Activated naive CD4-positive, alpha-beta T cell treated with anti-CD3 and anti-CD28 coated beads for 36 hours (primary cell): ENCODE results near the gene HMG20A. TPM values are rescaled to one million over a fixed set of nuclear protein-coding genes. Genes with fewer than 3 reads are reported as not detected.

ENCODE experiments used
- CTCF ChIA-PET: fragments of 350-600 bp; sonication (Branson Sonifier 250); formaldehyde crosslinking; loops from one replicate; lab custom pipeline; 2021; ENCODE audit warnings: antibody characterized with exemption; lab: Charles Lee
- DNase-seq: peaks from one replicate; pipeline ENCODE4 v3.0.0-alpha.2; 2020
- H3K27ac Mint-ChIP-seq: one replicate; pipeline ENCODE4 v1.8.0; 2021; ENCODE audit warnings: mild to moderate bottlenecking, mixed read lengths
- H3K27me3 Mint-ChIP-seq: one replicate; pipeline ENCODE4 v1.8.0; 2021; ENCODE audit warnings: low read depth, mixed read lengths
- H3K36me3 Mint-ChIP-seq: one replicate; pipeline ENCODE4 v1.8.0; 2021; ENCODE audit warnings: low read depth, mixed read lengths
- H3K4me1 Mint-ChIP-seq: one replicate; pipeline ENCODE4 v1.8.0; 2021; ENCODE audit warnings: low read depth, mixed read lengths
- H3K4me3 Mint-ChIP-seq: one replicate; pipeline ENCODE4 v1.8.0; 2021; ENCODE audit warnings: mild to moderate bottlenecking, moderate library complexity, mixed read lengths
- H3K9me3 Mint-ChIP-seq: one replicate; pipeline ENCODE4 v1.8.0; 2021; ENCODE audit warnings: mixed read lengths
- intact Hi-C: fragments of 100-400 bp; cut with micrococcal nuclease; formaldehyde crosslinking; loops from one replicate; pipeline ENCODE4 v1.15.1; 2023
- total RNA-seq, 2 experiments: library from RNA; stranded (reverse); gene quantifications; one replicate each; pipeline ENCODE4 v1.2.3, GENCODE V29; 2021

HMG20A gene
- total RNA-seq, 2 experiments from 2014 or later: 33.1 to 38.2 TPM

DNA sequence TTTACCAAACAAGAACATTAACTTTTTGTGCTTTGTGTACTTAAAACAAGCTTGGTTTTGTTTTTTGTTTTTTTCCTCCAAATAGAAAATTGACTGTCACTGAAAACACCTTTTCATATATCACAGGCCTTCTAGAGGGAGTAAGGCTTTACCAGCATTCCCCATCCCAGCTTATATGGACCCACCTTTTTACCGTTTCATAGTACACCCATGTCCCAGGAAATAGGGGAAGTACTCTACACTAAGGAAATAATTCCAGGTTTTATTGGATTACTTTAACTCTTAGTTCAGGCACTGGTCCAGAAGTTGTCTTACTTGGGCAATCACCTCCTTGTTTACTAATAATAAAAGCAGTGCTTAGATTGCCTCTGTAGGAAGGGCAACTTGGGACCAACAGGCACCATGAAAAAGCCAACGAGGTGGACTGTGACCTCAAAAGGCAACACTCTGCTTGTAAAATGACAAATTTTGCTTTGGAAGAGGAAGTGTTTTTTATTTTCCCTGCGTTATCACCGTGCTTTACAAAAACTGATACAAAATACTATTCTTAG is 26.2 kb downstream of the HMG20A start:
- CTCF ChIA-PET: no interaction called here
- intact Hi-C loops: no loop called here
- H3K9me3 Mint-ChIP-seq: no peaks in the 10 kb centered on the region
- H3K4me1 Mint-ChIP-seq: peaks cover 21% of the 10 kb centered on the region
- no peak overlapping the region for H3K4me3 Mint-ChIP-seq
- DNase-seq: no peak
- H3K27me3 Mint-ChIP-seq: no peaks in the 10 kb centered on the region
- no peak overlapping the region for H3K27ac Mint-ChIP-seq
- peaks cover 9% of the 10 kb centered on the region for H3K36me3 Mint-ChIP-seq

GRCh38 chr15:77454265-77454664 is 33.6 kb downstream of the HMG20A start:
- H3K36me3 Mint-ChIP-seq: peaks cover 6% of the 10 kb centered on the region
- CTCF ChIA-PET: no interaction called here
- intact Hi-C loops: no loop called here
- no peak for DNase-seq
- peaks cover 30% of the 10 kb centered on the region for H3K4me1 Mint-ChIP-seq
- no peak overlapping the region for H3K4me3 Mint-ChIP-seq
- H3K27me3 Mint-ChIP-seq: no peaks in the 10 kb centered on the region
- H3K27ac Mint-ChIP-seq: no peak overlapping the region
- H3K9me3 Mint-ChIP-seq: no peaks in the 10 kb centered on the region

DNA sequence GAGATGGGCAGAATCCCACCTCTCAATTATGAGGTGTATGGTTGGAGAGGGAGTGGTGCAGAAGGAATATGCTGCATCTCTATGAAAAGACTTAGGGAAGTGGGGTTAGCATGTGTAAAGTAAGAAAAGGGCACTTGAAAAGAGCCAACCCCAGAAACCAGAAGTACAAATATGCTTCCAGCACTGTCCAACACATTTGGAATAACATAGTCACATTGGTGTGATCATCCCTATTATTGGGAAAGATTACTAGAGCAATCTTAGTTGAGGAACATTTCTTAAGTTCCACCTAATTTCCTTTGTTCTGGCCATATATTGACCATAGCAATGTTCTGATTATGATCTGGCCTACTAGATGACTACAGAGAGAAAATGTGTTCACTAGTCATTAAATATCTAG is 34.3 kb downstream of the HMG20A start:
- CTCF ChIA-PET: no interaction called here
- no peaks in the 10 kb centered on the region for H3K27me3 Mint-ChIP-seq
- peaks cover 8% of the 10 kb centered on the region for H3K36me3 Mint-ChIP-seq
- peaks cover 30% of the 10 kb centered on the region for H3K4me1 Mint-ChIP-seq
- H3K4me3 Mint-ChIP-seq: no peak overlapping the region
- no peak overlapping the region for H3K27ac Mint-ChIP-seq
- intact Hi-C loops: no loop called here
- DNase-seq: no peak
- H3K9me3 Mint-ChIP-seq: no peaks in the 10 kb centered on the region

- Mint-ChIP-seq H3K27ac (no peak overlapping the region), H3K36me3 (peaks cover 8% of the 10 kb centered on the region), H3K27me3 (no peaks in the 10 kb centered on the region), H3K9me3 (no peaks in the 10 kb centered on the region), H3K4me1 (peaks cover 30% of the 10 kb centered on the region), H3K4me3 (no peak overlapping the region)
- CTCF ChIA-PET: interaction anchor here (1.2 kb wide), 1 partner anchor 88 kb away, joined by 4 read pairs; no protein-coding TSS in a partner anchor
- DNase-seq: no peak
- intact Hi-C loops: no loop called here
These were observed 35.1 kb downstream of the HMG20A start for GRCh38 chr15:77455696-77456321.

GRCh38 chr15:77456746-77457145 is 36.1 kb downstream of the HMG20A start:
- Mint-ChIP-seq H3K4me1 (peaks cover 30% of the 10 kb centered on the region), H3K9me3 (no peaks in the 10 kb centered on the region), H3K36me3 (peaks cover 7% of the 10 kb centered on the region), H3K27me3 (no peaks in the 10 kb centered on the region), H3K27ac (no peak overlapping the region), H3K4me3 (no peak overlapping the region)
- no peak for DNase-seq
- CTCF ChIA-PET: interaction anchor here (1.2 kb wide), 1 partner anchor 87 kb away, joined by 4 read pairs; no protein-coding TSS in a partner anchor
- intact Hi-C loops: no loop called here

GRCh38 chr15:77457191-77457904 is 36.7 kb downstream of the HMG20A start:
- no peak for DNase-seq
- intact Hi-C loops: no loop called here
- CTCF ChIA-PET: interaction anchor here (0.6 to 1.3 kb wide), 3 partner anchors 13 to 86 kb away, joined by 3 to 4 read pairs (median 4); no protein-coding TSS in a partner anchor
- Mint-ChIP-seq H3K9me3 (no peaks in the 10 kb centered on the region), H3K4me3 (no peak overlapping the region), H3K27me3 (no peaks in the 10 kb centered on the region), H3K4me1 (peaks cover 30% of the 10 kb centered on the region), H3K36me3 (peaks cover 7% of the 10 kb centered on the region), H3K27ac (no peak overlapping the region)

DNA sequence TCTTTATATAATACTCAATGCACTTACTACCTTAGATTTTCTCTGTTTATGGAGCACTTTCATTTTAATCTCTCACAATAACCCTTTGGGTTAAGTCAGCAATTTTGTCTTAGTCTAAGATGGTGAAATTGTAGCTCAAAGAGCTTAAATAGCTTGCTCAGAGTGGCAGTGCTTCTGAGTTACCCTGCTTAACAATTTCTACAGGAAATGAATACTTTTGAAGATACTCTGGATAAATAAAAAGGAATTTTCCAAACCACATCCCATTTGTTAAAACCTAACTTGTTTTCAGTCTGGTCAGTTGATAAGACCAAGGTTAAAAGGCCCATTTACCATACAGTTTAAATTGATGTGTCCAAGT is 37.2 kb downstream of the HMG20A start:
- DNase-seq: no peak
- Mint-ChIP-seq H3K27ac (no peak overlapping the region), H3K9me3 (no peaks in the 10 kb centered on the region), H3K27me3 (no peaks in the 10 kb centered on the region), H3K4me3 (no peak overlapping the region), H3K4me1 (peaks cover 30% of the 10 kb centered on the region), H3K36me3 (peaks cover 7% of the 10 kb centered on the region)
- intact Hi-C loops: no loop called here
- CTCF ChIA-PET: interaction anchor here (0.6 to 1.3 kb wide), 2 partner anchors 13 to 52 kb away, joined by 3 to 4 read pairs; no protein-coding TSS in a partner anchor

DNA sequence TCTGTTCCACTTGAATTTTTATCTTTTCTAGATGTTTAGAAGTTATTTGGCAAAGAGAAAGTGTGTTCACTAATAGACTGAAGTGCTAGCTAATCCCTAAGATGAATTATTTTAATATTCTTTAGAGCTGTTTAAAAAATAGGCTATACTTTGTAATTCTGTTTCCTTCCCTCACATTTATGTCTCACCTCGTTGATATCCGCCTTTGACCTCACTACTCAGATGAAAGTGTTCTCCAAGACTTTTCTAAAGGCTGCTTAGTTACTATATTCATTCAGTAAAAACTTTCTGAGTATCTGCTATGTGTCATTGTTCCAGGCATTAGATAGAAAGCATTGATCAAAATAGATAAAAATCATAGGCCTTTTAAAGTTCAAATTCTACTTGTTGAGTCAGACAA is 38.3 kb downstream of the HMG20A start:
- DNase-seq: no peak
- no peak overlapping the region for H3K4me3 Mint-ChIP-seq
- peaks cover 7% of the 10 kb centered on the region for H3K36me3 Mint-ChIP-seq
- intact Hi-C loops: no loop called here
- no peaks in the 10 kb centered on the region for H3K27me3 Mint-ChIP-seq
- peaks cover 29% of the 10 kb centered on the region for H3K4me1 Mint-ChIP-seq
- CTCF ChIA-PET: no interaction called here
- H3K27ac Mint-ChIP-seq: no peak overlapping the region
- no peaks in the 10 kb centered on the region for H3K9me3 Mint-ChIP-seq

GRCh38 chr15:77461486-77461885 is 40.8 kb downstream of the HMG20A start:
- H3K4me1 Mint-ChIP-seq: peaks cover 13% of the 10 kb centered on the region
- CTCF ChIA-PET: no interaction called here
- no peaks in the 10 kb centered on the region for H3K27me3 Mint-ChIP-seq
- H3K9me3 Mint-ChIP-seq: no peaks in the 10 kb centered on the region
- H3K27ac Mint-ChIP-seq: no peak overlapping the region
- no peak overlapping the region for H3K4me3 Mint-ChIP-seq
- DNase-seq: no peak
- intact Hi-C loops: no loop called here
- H3K36me3 Mint-ChIP-seq: peaks cover 7% of the 10 kb centered on the region

DNA sequence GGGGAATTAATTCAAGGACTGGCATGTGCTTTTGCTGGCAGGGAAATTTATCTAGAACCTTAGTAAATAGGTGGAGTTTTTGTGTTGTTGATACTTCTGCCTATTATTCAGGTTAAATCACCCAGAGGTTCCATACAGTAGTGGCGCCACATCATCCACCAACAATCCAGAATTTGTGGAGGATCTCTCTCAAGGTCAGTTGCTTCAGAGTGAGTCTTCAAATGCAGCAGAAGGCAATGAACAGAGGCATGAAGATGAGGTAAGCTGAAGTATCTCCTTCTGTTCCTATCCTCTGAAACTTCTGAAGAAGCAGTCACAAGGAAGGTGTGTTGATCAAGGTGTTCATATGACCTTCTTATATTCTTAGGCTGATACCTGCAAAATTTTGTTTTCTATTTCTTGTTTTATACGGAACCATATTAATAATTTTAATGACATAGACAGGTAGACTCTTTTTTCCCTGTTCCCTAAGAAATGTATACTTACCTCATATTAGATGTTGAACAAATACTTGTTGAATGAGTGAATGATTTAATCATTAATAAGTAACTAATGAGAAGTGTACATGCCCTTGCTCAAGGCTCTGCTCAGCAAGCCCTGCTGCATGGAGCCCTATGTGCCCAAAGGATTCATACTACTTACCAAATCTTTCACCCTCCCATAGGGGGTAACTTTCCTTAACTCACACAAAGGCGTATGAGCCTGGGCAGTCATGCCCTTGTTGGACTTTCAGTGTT is 43.6 kb downstream of the HMG20A start:
- Mint-ChIP-seq H3K4me1 (no peaks in the 10 kb centered on the region), H3K27me3 (no peaks in the 10 kb centered on the region), H3K9me3 (no peaks in the 10 kb centered on the region), H3K4me3 (no peak overlapping the region), H3K36me3 (peaks cover 10% of the 10 kb centered on the region), H3K27ac (no peak overlapping the region)
- intact Hi-C loops: no loop called here
- CTCF ChIA-PET: interaction anchor here (0.7 kb wide), 1 partner anchor 33 kb away, joined by 3 read pairs; no protein-coding TSS in a partner anchor
- no peak for DNase-seq

DNA sequence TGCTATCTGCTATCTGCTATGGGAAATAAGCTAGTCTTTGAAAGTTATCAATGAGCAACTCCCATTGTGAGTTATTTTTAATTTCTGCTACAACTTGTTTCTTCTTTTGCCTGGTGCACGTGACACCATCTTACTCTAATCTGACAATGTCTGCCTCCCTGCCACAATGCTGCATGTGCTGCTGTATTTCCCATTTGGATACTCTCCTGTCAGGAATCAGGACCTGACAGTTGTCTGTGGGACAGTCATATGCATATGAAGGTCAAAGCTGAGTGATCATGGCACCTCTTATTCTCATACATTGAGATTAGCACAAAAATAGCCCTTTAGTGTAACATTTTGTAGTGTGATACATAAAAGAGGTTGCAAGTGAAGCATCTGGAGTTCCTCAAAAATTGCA is 45.8 kb downstream of the HMG20A start:
- no peak overlapping the region for H3K4me3 Mint-ChIP-seq
- no peaks in the 10 kb centered on the region for H3K27me3 Mint-ChIP-seq
- peaks cover 15% of the 10 kb centered on the region for H3K36me3 Mint-ChIP-seq
- CTCF ChIA-PET: no interaction called here
- no peak overlapping the region for H3K27ac Mint-ChIP-seq
- H3K4me1 Mint-ChIP-seq: no peaks in the 10 kb centered on the region
- DNase-seq: no peak
- intact Hi-C loops: no loop called here
- H3K9me3 Mint-ChIP-seq: no peaks in the 10 kb centered on the region

DNA sequence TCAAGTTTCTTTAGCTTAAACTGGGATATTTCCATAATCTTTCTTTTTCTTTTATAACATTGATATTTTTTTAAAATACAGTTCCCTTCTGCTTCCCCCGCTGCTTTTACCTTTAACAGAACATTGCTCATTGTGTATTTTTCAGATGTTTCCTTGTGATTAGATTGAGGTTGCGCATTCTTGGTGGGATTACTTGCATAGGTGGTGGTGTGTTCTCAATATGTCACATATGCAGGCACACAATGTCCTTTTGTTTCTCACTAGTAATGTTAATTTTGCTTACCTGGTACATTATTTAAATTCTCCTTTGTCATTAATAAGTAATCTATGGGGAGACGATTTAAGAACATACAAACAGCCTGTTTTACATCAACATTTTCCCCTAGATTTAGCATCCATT is 48.2 kb downstream of the HMG20A start:
- no peak overlapping the region for H3K27ac Mint-ChIP-seq
- CTCF ChIA-PET: no interaction called here
- intact Hi-C loops: no loop called here
- peaks cover 2% of the 10 kb centered on the region for H3K4me1 Mint-ChIP-seq
- no peak for DNase-seq
- no peaks in the 10 kb centered on the region for H3K9me3 Mint-ChIP-seq
- H3K36me3 Mint-ChIP-seq: peaks cover 22% of the 10 kb centered on the region
- H3K4me3 Mint-ChIP-seq: no peak overlapping the region
- no peaks in the 10 kb centered on the region for H3K27me3 Mint-ChIP-seq
